Measurements from ENCODE around the gene CDK11A. TPM values are rescaled to one million over a fixed set of nuclear protein-coding genes. Genes with fewer than 3 reads are reported as not detected.

CDK11A gene
- total and polyA plus RNA-seq, 2 experiments from 2014 or later, result 19.5 to 30.9 TPM

GRCh38 chr1:1755852-1756251 is 31.7 kb upstream of the CDK11A start:
- no peaks in the 10 kb centered on the region for H4K20me1 ChIP-seq (ENCODE audit: insufficient read depth, poor library complexity, severe bottlenecking)
- H3K9me2 ChIP-seq (replicated peaks; ENCODE audit: insufficient read depth), result no peaks in the 10 kb centered on the region
- H3K79me2 ChIP-seq, result peaks cover 11% of the 10 kb centered on the region
- H3K27ac ChIP-seq, result no peak overlapping the region
- no peak for TF ChIP-seq CTCF (IDR thresholded peaks at IDR 0.05; ENCODE audit: poor library complexity)
- TF ChIP-seq EZH2phosphoT487 (IDR thresholded peaks at IDR 0.05; ENCODE audit: low read depth, severe bottlenecking, unreplicated experiment), result no peak
- no peak for TF ChIP-seq EZH2 (IDR thresholded peaks at IDR 0.05; ENCODE audit: borderline replicate concordance)
- H3K4me1 ChIP-seq (ENCODE audit: insufficient read depth), result no peaks in the 10 kb centered on the region
- H3K27me3 ChIP-seq, result no peaks in the 10 kb centered on the region
- no peak overlapping the region for H3K4me2 ChIP-seq
- no peak overlapping the region for H3K4me3 ChIP-seq
- WGBS (ENCODE audit: low lambda C conversion rate, missing lambda C conversion rate), result over 99% methylated on average over 13 of the region's 15 CpGs
- DNase-seq (ENCODE audit: low spot score), result no peak
- no peaks in the 10 kb centered on the region for H3K36me3 ChIP-seq (replicated peaks; ENCODE audit: insufficient read depth, low read depth)
- no peaks in the 10 kb centered on the region for H3K9me3 ChIP-seq (ENCODE audit: low read depth)
- no peak overlapping the region for H2AFZ ChIP-seq

- no peak for TF ChIP-seq CTCF (IDR thresholded peaks at IDR 0.05; ENCODE audit: poor library complexity)
- Histone ChIP-seq H3K9me2 (replicated peaks; ENCODE audit: insufficient read depth) (no peaks in the 10 kb centered on the region), H3K36me3 (replicated peaks; ENCODE audit: insufficient read depth, low read depth) (no peaks in the 10 kb centered on the region), H3K27ac (no peak overlapping the region), H3K4me1 (ENCODE audit: insufficient read depth) (no peaks in the 10 kb centered on the region), H3K79me2 (peaks cover 11% of the 10 kb centered on the region), H3K4me2 (no peak overlapping the region), H3K4me3 (no peak overlapping the region), H4K20me1 (ENCODE audit: insufficient read depth, poor library complexity, severe bottlenecking) (no peaks in the 10 kb centered on the region), H3K9me3 (ENCODE audit: low read depth) (no peaks in the 10 kb centered on the region), H2AFZ (no peak overlapping the region), H3K27me3 (no peaks in the 10 kb centered on the region)
- no peak for DNase-seq (ENCODE audit: low spot score)
- 93% methylated on average over 17 of the region's 19 CpGs for WGBS (ENCODE audit: low lambda C conversion rate, missing lambda C conversion rate)
These were observed 31.3 kb upstream of the CDK11A start for GRCh38 chr1:1755426-1755825.

GRCh38 chr1:1754051-1754815 is 30.1 kb upstream of the CDK11A start:
- no peak for TF ChIP-seq EZH2phosphoT487 (IDR thresholded peaks at IDR 0.05; ENCODE audit: low read depth, severe bottlenecking, unreplicated experiment)
- no peak for TF ChIP-seq EZH2 (IDR thresholded peaks at IDR 0.05; ENCODE audit: borderline replicate concordance)
- no peak for TF ChIP-seq CTCF (IDR thresholded peaks at IDR 0.05; ENCODE audit: poor library complexity)

More at GRCh38 chr1:1754051-1754815, 30.1 kb upstream of the CDK11A start:
- Histone ChIP-seq H3K36me3 (replicated peaks; ENCODE audit: insufficient read depth, low read depth) (no peaks in the 10 kb centered on the region), H3K4me3 (no peak overlapping the region), H3K9me3 (ENCODE audit: low read depth) (no peaks in the 10 kb centered on the region), H3K4me1 (ENCODE audit: insufficient read depth) (no peaks in the 10 kb centered on the region), H4K20me1 (ENCODE audit: insufficient read depth, poor library complexity, severe bottlenecking) (no peaks in the 10 kb centered on the region), H3K4me2 (no peak overlapping the region), H3K27ac (no peak overlapping the region), H3K9me2 (replicated peaks; ENCODE audit: insufficient read depth) (no peaks in the 10 kb centered on the region), H3K27me3 (no peaks in the 10 kb centered on the region), H3K79me2 (peaks cover 8% of the 10 kb centered on the region), H2AFZ (no peak overlapping the region)
- WGBS (ENCODE audit: low lambda C conversion rate, missing lambda C conversion rate), result 96% methylated on average over 42 of the region's 49 CpGs
- no peak for DNase-seq (ENCODE audit: low spot score)
